Endothelial cell (in vitro differentiated cells): ENCODE measurements around the gene AQP12A. TPM values are rescaled to one million over a fixed set of nuclear protein-coding genes. Genes with fewer than 3 reads are reported as not detected.

Experiments
- DNase-seq: peaks from one replicate; pipeline ENCODE4 v3.0.0; 2021; ENCODE audit warnings: low spot score
- H3K27ac Mint-ChIP-seq: one replicate; pipeline ENCODE4 v1.8.0; 2021; ENCODE audit warnings: mixed read lengths, inconsistent platforms; ENCODE audit not compliant: unreplicated experiment
- H3K27me3 Mint-ChIP-seq: one replicate; pipeline ENCODE4 v1.8.0; 2021; ENCODE audit warnings: mild to moderate bottlenecking, moderate library complexity, mixed read lengths, inconsistent platforms; ENCODE audit not compliant: unreplicated experiment
- H3K36me3 Mint-ChIP-seq: one replicate; pipeline ENCODE4 v1.8.0; 2021; ENCODE audit warnings: mild to moderate bottlenecking, low read depth, mixed read lengths, inconsistent platforms; ENCODE audit not compliant: unreplicated experiment
- H3K4me1 Mint-ChIP-seq: one replicate; pipeline ENCODE4 v1.8.0; 2021; ENCODE audit warnings: mild to moderate bottlenecking, mixed read lengths, inconsistent platforms; ENCODE audit not compliant: unreplicated experiment
- H3K4me3 Mint-ChIP-seq: one replicate; pipeline ENCODE4 v1.8.0; 2021; ENCODE audit warnings: mild to moderate bottlenecking, mixed read lengths, inconsistent platforms; ENCODE audit not compliant: unreplicated experiment
- H3K9me3 Mint-ChIP-seq: one replicate; pipeline ENCODE4 v1.8.0; 2021; ENCODE audit warnings: mixed read lengths, inconsistent platforms; ENCODE audit not compliant: unreplicated experiment
- CTCF ChIP-seq: fragments of 200-600 bp; sonication (generic); IDR thresholded peaks from one replicate; pipeline ENCODE4 v1.5.0; 2021; ENCODE audit warnings: antibody characterized with exemption; ENCODE audit not compliant: unreplicated experiment
- total RNA-seq: library from RNA; stranded (reverse); fragmentation: NEBNext Ultra II Directional; extraction: Animal tissue kit (Norgen Biotek cat#: 25700); gene quantifications from one replicate; pipeline ENCODE4 v1.2.1, GENCODE V29; 2021; ENCODE audit not compliant: unreplicated experiment

The AQP12A gene
- total RNA-seq, 1 donor from 2014 or later: not detected

GRCh38 chr2:240747256-240747655, 55.6 kb downstream of the AQP12A start:
- H3K9me3 Mint-ChIP-seq: no peaks in the 10 kb centered on the region
- H3K27ac Mint-ChIP-seq: no peak overlapping the region
- peaks cover 9% of the 10 kb centered on the region for H3K36me3 Mint-ChIP-seq
- DNase-seq: no peak
- no peak overlapping the region for H3K4me3 Mint-ChIP-seq
- TF ChIP-seq CTCF: no peak
- no peaks in the 10 kb centered on the region for H3K4me1 Mint-ChIP-seq
- H3K27me3 Mint-ChIP-seq: peaks cover 9% of the 10 kb centered on the region

Other genes starting within 250 kb of the AQP12A start
- gene ANKMY1, start 133.9 kb upstream of the AQP12A start, total RNA-seq: 5.6 TPM
- gene DUSP28, start 131.5 kb upstream of the AQP12A start, total RNA-seq: 1.5 TPM
- 29.2 TPM for gene RNPEPL1, start 123.4 kb upstream of the AQP12A start, total RNA-seq
- 47.8 TPM for gene CAPN10, start 105.1 kb upstream of the AQP12A start, total RNA-seq
- gene GPR35, start 66.4 kb upstream of the AQP12A start, total RNA-seq: 0.77 TPM
- not detected for gene AQP12B, start 9.0 kb upstream of the AQP12A start, total RNA-seq
- gene KIF1A, start 128.4 kb downstream of the AQP12A start, total RNA-seq: 52.2 TPM
- gene AGXT, start 177.0 kb downstream of the AQP12A start, total RNA-seq: not detected
- gene MAB21L4, start 204.3 kb downstream of the AQP12A start, total RNA-seq: not detected
- gene CROCC2, start 214.5 kb downstream of the AQP12A start, total RNA-seq: not detected